GM19193 (cell line): ENCODE measurements around the gene KCNQ1OT1.

Experiments used
- POLR2A ChIP-seq: IDR thresholded peaks from 4 replicates; pipeline ENCODE4 v1.6.1; 2011; ENCODE audit not compliant: insufficient read depth, insufficient read length; ENCODE audit errors: extremely low read depth

KCNQ1OT1 gene

DNA sequence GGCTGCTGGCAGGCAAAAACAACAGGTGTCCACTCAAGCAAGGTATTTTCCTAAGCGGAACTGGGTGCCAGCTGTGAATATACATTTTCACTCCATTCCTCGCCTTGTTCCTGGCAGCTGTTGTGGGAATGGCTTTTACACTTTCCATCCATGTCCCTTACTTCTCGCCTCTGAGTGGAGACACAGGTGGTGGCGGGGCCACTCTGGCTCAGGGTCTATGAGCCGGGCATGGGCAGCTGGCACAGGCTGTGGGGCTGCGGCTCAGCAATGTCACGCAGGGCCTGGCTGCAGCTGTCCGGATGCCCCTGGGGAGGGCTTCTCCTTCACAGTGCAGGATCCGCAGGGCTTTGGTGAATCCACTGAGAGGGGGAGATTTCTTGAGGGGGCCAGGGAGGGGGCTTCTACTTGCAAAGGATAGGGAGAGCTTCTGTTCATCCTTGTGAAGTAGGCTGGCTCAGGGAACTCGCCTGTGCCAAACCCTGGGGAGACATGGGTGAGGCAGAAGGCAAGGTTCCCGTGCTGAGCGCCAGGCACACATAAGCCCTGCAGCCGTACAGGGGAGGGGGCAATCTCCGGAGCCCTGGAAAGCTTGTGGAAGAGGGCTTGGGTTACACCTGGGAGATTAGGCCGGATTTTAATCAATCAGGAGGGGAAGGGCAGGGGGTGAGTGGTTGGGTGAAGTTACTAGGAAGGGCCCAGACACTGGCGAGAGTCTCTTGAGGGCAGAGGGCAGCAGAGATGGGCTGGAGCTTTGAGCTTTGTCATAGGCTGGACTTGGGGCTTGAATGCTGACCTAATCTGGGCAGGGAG, 45.7 kb downstream of the KCNQ1OT1 start:
- TF ChIP-seq POLR2A, result no peak

DNA sequence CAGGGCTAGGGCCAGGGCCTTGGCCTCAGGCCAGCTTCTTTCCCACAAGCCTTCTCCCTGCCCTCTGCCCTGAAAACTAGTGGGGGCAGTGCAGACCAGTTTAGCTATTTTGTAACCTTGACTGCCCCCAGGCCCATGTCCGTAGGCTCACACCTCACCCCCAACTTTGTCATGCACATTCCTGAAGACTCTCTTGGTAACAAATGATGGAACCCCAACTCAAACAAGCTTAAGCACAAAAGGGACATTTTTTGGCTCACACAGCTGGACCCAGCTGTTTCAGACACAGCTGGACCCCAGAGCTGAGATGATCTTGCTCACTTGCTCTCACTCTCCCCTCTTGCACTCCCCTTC, 46.6 kb downstream of the KCNQ1OT1 start:
- TF ChIP-seq POLR2A, result no peak

DNA sequence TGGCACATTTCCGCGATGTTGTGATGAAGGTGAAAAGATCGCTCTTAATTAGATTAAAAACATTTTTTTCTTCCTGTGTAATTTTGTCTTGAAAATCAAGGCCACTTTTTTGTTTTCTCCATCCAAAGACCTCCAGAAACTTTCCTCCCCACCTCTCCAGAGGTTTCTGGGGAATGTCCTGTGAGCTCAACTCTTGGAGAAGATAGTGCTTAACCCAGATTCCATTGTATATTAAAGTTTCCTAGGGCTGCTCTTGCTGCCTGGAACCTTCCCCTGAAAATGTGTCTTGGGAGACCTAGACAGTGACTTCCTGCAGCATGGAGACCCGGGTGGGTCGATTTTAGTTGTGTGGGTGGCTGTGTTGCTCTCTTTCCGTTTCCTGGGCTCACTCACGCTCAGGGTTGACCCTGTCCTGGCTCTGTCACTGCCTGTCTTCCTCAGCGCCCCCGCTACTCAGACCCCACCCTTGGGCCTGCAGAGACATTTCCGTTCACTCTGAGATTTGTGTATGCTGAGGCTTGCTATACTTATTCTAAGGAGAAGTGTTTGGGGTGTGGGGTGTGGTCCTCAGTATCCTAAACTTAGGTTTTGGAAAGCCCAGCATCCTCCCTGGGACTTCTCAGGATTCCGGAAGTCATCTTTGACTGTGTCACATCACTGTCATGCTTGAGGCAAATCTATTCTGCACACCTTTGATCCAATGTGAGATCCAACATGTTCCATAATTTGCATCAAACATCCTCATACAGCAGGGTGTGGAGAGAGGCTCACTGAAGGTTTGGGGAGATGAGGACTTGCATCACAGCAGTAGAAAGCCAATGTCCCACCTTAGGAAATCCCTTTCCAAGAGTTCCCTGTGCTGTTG, 47.2 kb downstream of the KCNQ1OT1 start:
- TF ChIP-seq POLR2A, result no peak

DNA sequence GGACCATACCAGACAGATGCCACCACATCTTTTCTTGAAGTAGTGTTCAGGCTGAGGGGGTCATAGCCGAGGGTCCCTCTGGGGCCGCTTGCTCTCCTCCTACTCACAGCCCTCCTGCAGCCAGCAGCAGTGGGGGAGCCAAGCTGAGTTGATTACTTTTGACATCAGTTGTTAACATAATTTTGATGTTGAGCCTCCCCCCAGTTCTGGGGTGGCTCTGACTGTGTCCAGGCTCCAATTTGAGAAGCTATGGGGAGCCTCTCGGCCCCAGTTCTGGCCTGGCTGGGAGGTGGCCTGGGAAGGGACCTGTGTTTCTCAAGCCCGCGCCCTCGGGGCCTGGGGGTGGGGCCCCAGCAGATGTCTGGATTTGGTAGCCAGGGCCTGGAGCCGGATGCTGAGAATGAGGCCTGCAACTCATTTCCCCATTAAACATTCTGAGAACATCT, 47.9 kb downstream of the KCNQ1OT1 start:
- no peak for TF ChIP-seq POLR2A

DNA sequence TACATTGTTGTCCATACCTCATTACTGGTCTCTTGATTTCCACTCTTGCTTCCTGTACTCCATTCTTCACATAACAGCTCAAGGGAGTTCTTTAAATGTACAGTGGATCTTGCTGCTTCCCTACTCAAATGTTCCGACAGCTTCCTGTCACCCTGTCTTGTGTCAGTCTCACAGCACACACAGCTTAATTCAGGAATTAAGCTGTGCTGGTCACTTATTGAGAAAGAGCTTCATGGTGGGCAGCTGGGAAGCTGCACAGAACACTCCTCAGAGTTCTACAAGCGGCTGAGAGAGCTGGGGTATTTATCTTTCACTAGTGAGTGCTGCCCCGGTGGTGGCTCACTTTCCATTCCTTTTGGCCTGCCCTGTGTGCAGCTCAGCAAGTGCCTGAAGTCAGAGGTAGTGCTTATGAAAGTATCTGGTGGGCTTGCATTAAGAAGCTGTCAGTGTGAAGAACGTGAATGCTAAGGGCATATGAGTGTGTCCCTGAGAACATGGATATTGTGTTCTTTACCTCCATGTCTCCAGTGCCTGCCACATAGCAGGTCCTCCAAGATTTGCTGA, 48.7 kb downstream of the KCNQ1OT1 start:
- no peak for TF ChIP-seq POLR2A

DNA sequence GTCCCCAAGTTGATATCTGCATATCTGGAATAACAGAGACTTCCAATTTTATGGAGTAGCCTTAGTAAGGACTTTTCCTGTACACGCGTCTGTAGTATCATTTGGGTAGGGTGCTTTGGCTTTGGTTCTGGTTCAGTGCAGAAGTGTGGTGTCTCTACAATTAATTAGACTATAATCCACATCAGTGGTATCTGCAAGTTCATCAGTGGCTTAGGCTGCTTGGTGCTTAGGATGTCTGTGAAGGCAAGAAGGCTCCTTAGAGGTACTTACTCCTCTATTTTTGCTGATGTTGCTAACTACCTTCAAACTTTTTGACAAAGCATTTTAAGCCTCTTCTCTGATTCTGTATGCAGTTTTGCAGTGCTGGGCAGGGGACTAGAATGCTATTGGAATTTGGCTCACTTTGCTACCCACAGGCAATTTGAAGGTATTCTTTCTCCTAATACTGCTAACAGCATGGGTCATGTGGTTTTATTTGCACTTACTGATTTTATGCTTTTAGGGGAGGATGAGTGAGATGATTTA, 49.4 kb downstream of the KCNQ1OT1 start:
- TF ChIP-seq POLR2A, result no peak

DNA sequence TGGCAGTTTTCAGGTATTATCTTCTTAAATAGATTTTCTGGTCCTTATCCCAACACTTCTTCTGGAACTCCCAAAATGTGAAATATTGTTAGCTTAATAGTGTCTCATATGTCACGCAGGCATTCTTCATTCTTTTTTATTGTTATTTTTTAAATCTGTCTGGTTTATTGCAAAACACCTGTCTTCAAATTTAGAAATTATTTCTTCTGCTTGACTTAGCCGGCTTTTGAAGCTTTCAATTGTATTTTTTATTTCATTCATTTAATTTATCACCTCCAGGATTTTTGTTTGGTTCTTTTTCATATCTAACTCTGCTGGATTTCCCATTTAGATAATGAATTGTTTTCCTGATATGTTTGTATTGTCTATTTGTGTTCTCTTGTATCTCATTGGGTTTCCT, 49.9 kb downstream of the KCNQ1OT1 start:
- no peak for TF ChIP-seq POLR2A

DNA sequence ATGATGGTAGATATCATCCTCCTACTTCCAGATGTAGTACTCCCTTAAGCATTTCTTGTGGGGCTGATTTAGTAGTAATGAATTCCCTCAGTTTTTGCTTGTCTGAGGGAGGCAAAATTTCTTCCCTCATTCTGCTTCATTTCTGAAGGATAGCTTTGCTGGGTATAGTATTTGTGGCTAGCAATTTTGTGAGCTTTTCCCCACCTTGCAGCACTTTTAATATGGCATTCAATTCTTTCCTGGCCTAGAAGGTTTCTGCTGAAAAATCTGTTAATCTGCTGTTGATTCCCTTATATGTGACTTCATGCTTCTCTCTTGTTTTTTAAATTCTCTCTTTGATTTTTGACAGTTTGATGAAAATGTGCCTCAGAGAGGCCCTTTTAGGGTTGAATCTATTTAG, 50.4 kb downstream of the KCNQ1OT1 start:
- no peak for TF ChIP-seq POLR2A

DNA sequence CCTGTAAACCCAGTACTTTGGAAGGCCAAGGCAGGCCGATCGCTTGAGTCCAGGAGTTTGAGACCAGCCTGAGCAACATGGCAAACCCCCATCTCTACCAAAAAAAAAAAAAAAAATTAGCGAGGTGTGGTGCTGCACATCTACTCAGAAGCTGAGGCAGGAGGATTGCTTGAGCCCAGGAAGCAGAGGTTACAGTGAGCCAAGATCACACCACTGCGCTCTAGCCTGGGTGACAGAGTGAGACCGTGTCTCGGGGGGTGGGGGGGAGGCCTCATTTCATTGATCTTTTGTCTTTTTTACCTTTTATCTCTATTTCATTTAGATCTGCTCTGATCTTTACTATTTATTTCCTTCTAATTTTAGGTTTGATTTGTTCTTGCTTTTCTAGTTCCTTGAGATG, 51.8 kb downstream of the KCNQ1OT1 start:
- TF ChIP-seq POLR2A, result no peak

DNA sequence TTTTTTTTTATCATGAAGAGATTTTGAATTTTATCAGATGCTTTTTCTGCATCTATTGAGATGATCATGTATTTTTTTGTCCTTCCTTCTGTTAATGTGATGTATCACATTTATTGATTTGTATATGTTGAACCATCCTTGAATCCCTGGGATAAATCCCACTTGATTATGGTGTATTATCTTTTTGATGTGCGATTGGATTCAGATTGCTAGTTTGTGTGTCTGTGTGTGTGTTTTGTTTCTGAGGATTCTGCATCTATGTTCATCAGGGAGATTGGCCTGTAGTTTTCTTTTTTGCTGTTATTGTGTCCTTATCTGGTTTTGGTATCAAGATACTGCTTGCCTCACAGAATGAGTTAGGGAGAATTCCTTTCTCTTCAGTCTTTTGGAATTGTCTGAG, 52.6 kb downstream of the KCNQ1OT1 start:
- no peak for TF ChIP-seq POLR2A

DNA sequence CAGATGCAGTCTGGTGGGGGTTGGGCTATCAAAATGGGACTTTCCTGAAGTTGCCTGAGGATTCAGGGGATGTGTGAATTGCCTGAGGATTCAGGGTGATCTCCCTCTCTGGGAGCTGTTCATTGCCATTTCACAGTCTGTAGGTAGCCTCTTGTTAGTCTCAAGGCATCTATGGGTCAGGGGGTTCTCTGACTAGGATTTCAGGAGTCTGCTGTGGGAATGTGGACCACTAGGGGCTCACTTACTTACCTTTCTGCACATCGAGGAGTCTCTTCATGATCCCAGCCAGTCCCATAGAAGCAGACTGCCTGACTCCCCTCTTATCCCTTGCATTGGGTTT, 54.0 kb downstream of the KCNQ1OT1 start:
- TF ChIP-seq POLR2A, result no peak

DNA sequence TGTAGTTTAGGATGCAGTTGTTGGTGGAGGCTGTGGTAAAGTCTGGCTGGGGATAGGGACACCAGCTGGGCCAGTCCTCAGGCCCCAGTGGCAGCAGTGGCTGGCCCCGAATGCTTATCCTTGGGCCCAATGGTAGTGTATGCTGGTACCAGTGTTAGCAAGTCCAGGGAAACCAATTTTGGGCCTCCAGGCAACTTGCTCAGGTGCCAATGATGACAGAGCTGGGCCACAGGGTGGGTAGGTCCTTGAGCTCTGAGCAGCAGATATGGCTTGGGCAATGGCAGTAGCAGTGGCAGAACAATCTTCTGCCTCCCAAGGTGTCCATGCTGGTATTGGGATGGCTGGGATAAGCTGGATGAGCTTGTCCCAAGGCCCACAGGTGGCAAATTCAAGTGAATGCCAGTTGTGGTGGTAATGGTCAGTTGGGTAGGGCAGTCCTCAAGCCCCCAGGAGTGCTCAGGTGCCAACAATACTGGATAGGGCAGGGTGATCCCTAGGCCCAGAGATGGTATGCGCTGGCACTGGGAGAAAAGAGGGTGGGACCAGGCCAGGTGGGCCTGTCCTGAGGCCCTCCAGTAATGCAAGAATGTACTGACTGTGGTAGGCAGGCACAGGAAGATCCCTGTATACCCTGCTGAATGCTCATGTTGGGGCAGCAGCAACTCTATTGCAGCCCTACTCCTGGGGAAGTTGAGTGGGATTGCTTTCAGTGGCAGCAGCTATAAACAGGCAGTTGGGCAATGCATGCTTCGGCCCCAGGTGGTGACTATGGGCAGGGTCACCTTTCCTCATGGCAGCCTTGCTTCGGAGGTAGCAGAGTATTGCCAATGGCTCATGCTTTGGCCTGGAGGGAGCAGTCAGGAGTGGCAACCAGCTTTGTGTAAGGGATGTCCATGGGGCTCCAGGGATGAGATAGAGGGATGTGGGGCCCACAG, 54.7 kb downstream of the KCNQ1OT1 start:
- no peak for TF ChIP-seq POLR2A

DNA sequence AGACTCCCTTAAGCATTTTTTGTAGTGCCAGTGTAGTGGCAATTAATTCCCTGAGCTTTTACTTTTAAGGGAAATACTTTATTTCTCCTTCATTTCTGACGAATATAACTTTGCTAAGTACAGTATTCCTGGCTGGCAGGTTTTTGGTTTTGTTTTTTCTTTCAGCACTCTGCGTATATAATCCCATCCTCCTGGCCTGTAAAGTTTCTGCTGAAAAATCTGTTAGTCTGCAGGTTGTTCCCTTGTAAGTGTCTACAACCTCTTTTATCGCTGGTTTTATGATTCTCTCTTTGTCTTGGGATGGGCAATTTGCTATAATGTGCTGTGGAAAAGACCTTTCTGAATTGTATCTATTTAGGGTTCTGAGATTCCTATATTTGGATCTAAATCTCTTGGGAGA, 56.0 kb downstream of the KCNQ1OT1 start:
- TF ChIP-seq POLR2A, result no peak

DNA sequence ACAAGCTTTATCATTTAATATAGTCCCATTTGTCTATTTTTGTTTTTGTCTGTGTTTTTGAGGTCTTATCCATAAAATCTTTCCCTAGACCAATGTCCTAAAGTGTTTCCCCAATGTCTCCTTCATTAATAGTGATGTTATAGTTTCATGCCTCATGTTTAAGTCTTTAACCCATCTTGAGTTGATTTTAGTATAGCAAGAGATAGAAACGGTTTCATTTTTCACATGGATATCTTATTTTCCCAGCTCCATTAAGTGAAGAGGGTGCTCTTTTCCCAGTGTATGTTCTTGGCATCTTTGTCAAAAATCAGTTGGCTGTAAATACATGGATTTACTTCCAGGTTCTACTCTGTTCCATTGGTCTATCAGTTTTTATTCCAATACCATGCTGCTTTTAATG, 58.2 kb downstream of the KCNQ1OT1 start:
- no peak for TF ChIP-seq POLR2A
